HG03025 (cell line): ENCODE data around the gene PRPH2.

Experiments
- ATAC-seq: cut with Tn5 transposase; IDR thresholded peaks from one replicate; pipeline ENCODE4 v1.9.1; 2021; ENCODE audit warnings: mild to moderate bottlenecking, moderate library complexity; ENCODE audit not compliant: unreplicated experiment, low FRiP score

PRPH2 gene, protein sequence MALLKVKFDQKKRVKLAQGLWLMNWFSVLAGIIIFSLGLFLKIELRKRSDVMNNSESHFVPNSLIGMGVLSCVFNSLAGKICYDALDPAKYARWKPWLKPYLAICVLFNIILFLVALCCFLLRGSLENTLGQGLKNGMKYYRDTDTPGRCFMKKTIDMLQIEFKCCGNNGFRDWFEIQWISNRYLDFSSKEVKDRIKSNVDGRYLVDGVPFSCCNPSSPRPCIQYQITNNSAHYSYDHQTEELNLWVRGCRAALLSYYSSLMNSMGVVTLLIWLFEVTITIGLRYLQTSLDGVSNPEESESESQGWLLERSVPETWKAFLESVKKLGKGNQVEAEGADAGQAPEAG

DNA sequence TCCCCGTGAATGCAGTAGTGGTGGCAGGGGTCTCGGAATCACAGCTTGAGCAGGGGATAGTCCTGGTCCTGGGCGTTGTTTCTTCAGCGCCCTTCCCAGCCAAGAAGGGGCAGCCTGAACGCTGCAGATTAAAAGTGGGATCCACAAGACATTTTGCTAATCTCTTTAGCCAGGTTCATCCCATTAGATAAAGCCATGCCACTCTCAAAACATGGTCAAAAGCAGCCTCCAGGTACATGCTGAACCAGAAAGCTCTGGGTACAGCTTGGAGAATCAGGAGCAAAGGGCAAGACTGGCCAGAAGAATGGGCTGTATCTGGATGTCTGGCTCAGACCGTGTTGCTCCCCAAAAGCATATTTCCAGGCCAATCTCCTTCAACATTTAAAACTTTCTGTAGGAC lies at the start of gene PRPH2:
PRPH2 (minus strand) TSS at position 101 of the 400 bp plus-strand sequence. CDS start 263 bp downstream, outside the sequence.
- ATAC-seq = no peak

DNA sequence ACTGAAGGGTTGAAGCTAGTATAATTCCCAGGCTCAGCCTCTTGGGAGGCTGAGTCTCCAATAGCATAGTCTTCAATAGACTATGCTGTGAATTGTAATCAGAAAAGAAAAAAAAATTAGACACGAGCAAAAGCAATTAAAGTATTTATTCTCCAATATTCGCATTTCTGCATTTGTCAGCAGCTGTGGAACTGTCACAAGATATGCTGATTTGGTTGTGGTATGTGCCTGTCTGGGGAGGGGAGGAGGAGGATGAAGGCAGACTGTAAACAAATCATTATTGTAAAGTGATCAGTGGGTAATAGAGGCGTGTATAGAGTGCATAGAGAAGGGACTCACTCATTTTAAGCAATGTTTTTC lies 49.3 kb upstream of the PRPH2 start:
- no peak for ATAC-seq

- no peak for ATAC-seq
Measured at GRCh38 chr6:42769836-42770235, 47.4 kb upstream of the PRPH2 start.

DNA sequence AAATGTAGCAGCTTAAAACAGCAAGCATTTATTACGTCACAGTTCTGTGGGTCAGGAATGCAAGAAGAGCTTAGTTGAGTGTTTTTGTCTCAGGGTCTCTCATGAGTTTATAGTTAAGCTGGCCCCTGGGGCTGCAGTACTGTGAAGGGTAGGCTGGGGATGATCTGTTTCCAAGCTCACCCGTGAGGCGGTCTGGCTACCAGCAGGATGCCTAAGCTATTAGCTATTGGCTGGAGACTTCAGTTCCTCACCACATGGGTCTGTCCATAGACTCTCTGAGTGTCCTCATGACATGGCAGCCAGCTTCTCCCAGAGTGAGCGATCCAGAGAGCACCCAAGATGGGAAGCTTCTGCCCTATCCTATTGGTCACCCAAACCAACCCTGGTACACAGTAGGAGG lies 46.7 kb upstream of the PRPH2 start:
- no peak for ATAC-seq

- no peak for ATAC-seq
Measured at GRCh38 chr6:42766163-42766670, 43.8 kb upstream of the PRPH2 start.

DNA sequence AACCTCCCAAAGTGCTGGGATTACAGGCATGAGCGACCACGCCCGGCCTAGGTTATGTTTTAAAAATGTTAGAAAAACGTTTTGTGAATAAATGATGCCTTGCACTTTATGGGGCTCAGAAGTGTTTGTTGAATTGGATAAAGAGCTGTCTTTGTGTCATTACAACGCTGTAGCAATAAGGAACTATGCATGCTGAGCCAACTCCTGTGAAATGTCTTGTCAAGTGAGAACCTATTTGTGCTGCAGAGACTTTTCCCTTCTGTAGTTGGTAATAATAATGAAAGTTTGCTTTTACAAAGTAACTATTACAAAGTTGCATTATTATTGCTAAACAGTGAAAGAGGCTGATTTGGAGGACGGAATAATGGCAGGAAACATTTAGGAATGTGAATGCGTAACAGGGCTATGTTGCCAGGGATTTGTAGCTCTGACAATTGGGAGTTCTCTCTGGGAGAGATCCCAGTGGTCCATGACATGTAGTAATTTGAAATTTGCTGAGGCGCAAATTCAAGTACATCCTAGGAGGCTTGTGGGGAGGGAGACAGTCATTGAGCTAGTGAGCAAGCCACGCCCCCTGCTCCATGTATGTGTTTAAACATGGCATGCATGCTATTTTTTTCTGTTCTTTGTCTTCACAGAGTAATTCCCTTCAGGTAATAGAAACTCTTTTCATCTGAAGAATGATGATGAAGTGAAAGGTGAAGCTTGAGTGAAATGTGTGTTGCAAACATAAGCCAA lies 42.7 kb upstream of the PRPH2 start:
- no peak for ATAC-seq

GRCh38 chr6:42762950-42763349 lies 40.6 kb upstream of the PRPH2 start:
- ATAC-seq = no peak

- ATAC-seq = no peak
Measured at GRCh38 chr6:42762426-42762859, 40.0 kb upstream of the PRPH2 start.

GRCh38 chr6:42761287-42762067 lies 39.1 kb upstream of the PRPH2 start:
- ATAC-seq = no peak

- ATAC-seq = no peak
Measured at GRCh38 chr6:42758756-42759430, 36.5 kb upstream of the PRPH2 start.

DNA sequence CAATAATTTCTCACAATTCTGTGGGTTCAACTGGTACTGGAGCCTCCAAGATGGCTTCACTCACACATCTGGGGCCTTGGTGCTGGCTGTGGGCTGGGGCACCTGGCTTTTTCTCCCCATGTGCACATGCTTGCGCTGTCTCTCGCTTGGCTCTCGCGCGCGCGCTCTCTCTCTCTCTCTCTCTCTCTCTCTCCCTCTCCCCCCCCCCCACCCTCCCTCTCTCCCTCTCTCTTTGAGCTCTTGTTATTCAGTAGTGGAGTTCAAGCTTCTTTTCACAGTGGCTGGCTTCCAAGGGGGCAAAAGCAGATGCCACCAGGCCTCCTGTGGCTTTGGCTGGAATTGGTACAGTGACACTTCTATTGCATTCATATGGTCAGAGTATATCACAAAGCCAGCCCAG lies 34.3 kb upstream of the PRPH2 start:
- no peak for ATAC-seq

DNA sequence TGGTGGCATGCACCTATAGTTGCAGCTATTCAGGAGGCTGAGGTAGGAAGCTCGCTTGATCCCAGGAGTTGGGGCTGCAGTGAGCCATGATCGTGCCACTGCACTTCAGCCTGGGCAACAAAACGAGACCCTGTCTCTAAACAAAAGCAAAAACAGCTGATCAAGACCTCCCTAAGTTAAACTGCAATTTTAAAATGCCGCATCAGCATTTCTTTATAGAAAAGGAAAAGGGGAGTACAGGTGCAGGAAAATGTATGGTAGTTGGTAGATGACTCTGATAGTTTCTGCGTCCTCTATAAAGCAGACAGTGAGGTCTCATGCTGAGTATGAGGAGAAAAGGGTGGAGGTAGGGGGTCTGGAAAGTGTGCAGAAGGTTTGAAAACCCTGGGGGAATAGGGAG lies 32.4 kb upstream of the PRPH2 start:
- ATAC-seq = no peak

DNA sequence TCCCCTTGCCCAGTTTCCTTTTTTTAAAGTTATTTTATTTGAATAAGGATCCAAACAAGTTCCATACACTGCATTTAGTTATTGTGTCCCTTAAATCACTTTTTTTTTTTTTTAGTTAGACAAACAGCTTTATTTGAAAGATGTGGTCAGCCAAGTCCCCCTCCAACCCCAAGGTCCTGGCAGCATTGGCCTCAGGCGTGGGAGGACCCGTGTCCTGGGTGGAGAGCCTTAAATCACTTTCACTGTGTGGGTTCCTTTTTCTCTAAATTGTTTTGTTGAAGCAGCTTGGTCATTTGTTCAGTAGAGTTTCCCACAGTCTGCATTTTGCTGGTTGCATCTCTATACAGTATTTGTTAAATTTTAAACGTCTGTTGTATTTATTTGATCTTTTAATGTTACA lies 28.7 kb upstream of the PRPH2 start:
- no peak for ATAC-seq

- ATAC-seq = no peak
Measured at GRCh38 chr6:42748203-42748898, 26.0 kb upstream of the PRPH2 start.

- peak; percentile 47 for ATAC-seq
Measured at GRCh38 chr6:42746463-42747391, 24.3 kb upstream of the PRPH2 start.

- peak; percentile 58 for ATAC-seq
Measured at GRCh38 chr6:42745640-42746462, 23.5 kb upstream of the PRPH2 start, which contains the start of gene TBCC. Gene TBCC (minus strand): TSS chr6:42746103. CDS start chr6:42746073, 30 bp downstream.

DNA sequence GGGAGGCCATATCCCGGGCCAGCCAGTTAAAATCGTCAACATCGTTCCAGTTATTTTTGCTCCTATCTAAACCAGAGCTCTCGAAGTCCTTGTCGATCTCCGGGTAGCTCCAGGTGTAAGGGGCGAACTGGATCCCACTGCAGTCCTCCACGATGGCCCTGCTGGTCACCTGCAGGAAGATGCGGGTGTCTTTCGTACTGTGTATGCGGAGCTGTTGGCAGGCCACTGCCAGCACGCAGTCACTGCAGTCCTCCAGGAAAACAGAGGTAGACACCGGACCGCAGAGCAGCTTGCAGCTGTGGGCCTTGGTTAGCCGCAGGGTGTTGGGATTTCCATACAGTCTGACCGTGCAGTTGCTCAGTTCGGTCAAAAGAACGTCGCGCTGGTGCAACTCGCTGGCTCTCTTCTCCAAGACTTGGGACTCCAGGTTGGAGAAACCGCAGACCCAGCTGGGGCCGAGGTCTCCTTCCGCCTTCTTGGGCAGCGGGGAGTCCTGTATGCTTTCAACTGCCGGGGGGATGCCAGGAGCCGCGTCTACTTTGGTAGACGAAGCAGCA lies 22.8 kb upstream of the PRPH2 start:
- no peak for ATAC-seq
